Measurements from ENCODE around the gene GTF2IRD1. TPM values are rescaled to one million over a fixed set of nuclear protein-coding genes. Genes with fewer than 3 reads are reported as not detected.

GTF2IRD1 gene
- polyA plus RNA-seq, 1 of the 3 experiments (the other 2 are of a cell fraction): 26.4 TPM

- Histone ChIP-seq H3K9me3 (no peaks in the 10 kb centered on the region), H2AFZ (ENCODE audit: low read depth) (no peak overlapping the region), H3K9ac (no peak overlapping the region), H3K4me3 (ENCODE audit: low read depth in 2 of 2, low read length in 1 of 2) (no peak overlapping the region), H3K27ac (ENCODE audit: low read depth in 2 of 2, low read length in 1 of 2) (no peak overlapping the region), H3F3A (replicated peaks; ENCODE audit: insufficient read depth) (peaks cover 16% of the 10 kb centered on the region), H3K4me2 (no peak overlapping the region), H3K79me2 (ENCODE audit: insufficient read depth) (no peaks in the 10 kb centered on the region), H3K36me3 (replicated peaks in 1 of 2; ENCODE audit: control insufficient read depth in 1 of 2, insufficient read depth in 2 of 2, low read length in 1 of 2) (peaks cover 13 to 45% of the 10 kb centered on the region in 2 experiments), H3K4me1 (ENCODE audit: control insufficient read depth in 1 of 2, insufficient read depth in 2 of 2, low read depth in 1 of 2, low read length in 1 of 2) (no peaks in the 10 kb centered on the region), H3K27me3 (ENCODE audit: insufficient read depth) (no peaks in the 10 kb centered on the region), H4K20me1 (ENCODE audit: insufficient read depth) (no peaks in the 10 kb centered on the region), H3K9me2 (no peaks in the 10 kb centered on the region)
- TF ChIP-seq USF1 (IDR thresholded peaks at IDR 0.05; ENCODE audit: borderline replicate concordance, low read depth) (no peak), EP300 (IDR thresholded peaks at IDR 0.05; ENCODE audit: borderline replicate concordance in 1 of 2, low read depth in 1 of 2, low read length in 1 of 2) (no peak), MAX (IDR thresholded peaks at IDR 0.05; ENCODE audit: low read depth) (no peak), EZH2phosphoT487 (IDR thresholded peaks at IDR 0.05; ENCODE audit: borderline replicate concordance, low read depth) (no peak), TCF12 (IDR thresholded peaks at IDR 0.05) (no peak), SIN3A (IDR thresholded peaks at IDR 0.05; ENCODE audit: borderline replicate concordance, low read depth, low read length) (no peak), CHD2 (IDR thresholded peaks at IDR 0.05; ENCODE audit: low read length, partially characterized antibody) (no peak), PBX3 (IDR thresholded peaks at IDR 0.05) (no peak), TEAD4 (IDR thresholded peaks at IDR 0.05; ENCODE audit: borderline replicate concordance, insufficient read depth) (no peak), RXRA (IDR thresholded peaks at IDR 0.05; ENCODE audit: borderline replicate concordance, low read depth) (no peak), YY1 (IDR thresholded peaks at IDR 0.05; ENCODE audit: low read depth) (no peak), CTCF (IDR thresholded peaks at IDR 0.05) (no peak), JUND (IDR thresholded peaks at IDR 0.05) (no peak), GABPA (IDR thresholded peaks at IDR 0.05; ENCODE audit: low read depth) (no peak), IRF3 (IDR thresholded peaks at IDR 0.05; ENCODE audit: low read depth, low read length) (no peak), FOXM1 (IDR thresholded peaks at IDR 0.05; ENCODE audit: low read depth) (no peak), RCOR1 (IDR thresholded peaks at IDR 0.05; ENCODE audit: low read length) (no peak), REST (IDR thresholded peaks at IDR 0.05; ENCODE audit: low read depth, low read length) (no peak), RFX5 (IDR thresholded peaks at IDR 0.05; ENCODE audit: low read length) (no peak), RAD21 (IDR thresholded peaks at IDR 0.05; ENCODE audit: low read length) (no peak)
- DNase-seq: no peak
- ChIA-PET POLR2A (no interaction called here), CTCF (interaction anchor here (0.6 to 22.0 kb wide), 20 partner anchors 9 to 521 kb away, joined by 3 to 537 read pairs (median 4); partner anchors contain the start of gene LAT2)
- WGBS (ENCODE audit: low lambda C conversion rate): 94% methylated on average over 20 of the region's 20 CpGs
These were observed 47.7 kb upstream of the GTF2IRD1 start for GRCh38 chr7:74405899-74406512.
